Mesendoderm (in vitro differentiated cells): Measurements from ENCODE around the gene RPP30.
A peak's percentile ranks its signal among the peaks of the same experiment; 100 is the strongest.

Source experiments
- DNase-seq: peaks from one replicate; pipeline ENCODE4 v3.0.0; 2013
- H2AK5ac ChIP-seq: 2 replicates; pipeline ENCODE4 v1.6.1; 2013; ENCODE audit warnings: low read length, inconsistent platforms
- H2BK120ac ChIP-seq: 2 replicates; pipeline ENCODE4 v1.6.1; 2013; ENCODE audit warnings: low read depth, mild to moderate bottlenecking, low read length, moderate library complexity, mixed read lengths
- H2BK15ac ChIP-seq: replicated peaks from 2 replicates; pipeline ENCODE4 v1.6.1; 2013; ENCODE audit warnings: low read depth, mild to moderate bottlenecking, moderate library complexity
- H2BK5ac ChIP-seq: 2 replicates; pipeline ENCODE4 v1.6.1; 2013; ENCODE audit warnings: low read length, inconsistent platforms
- H3K18ac ChIP-seq: 2 replicates; pipeline ENCODE4 v1.6.1; 2013; ENCODE audit warnings: mild to moderate bottlenecking, low read length, mixed read lengths
- H3K23ac ChIP-seq: one replicate; pipeline ENCODE4 v1.6.1; 2013; ENCODE audit warnings: low read length
- H3K27ac ChIP-seq: 2 replicates; pipeline ENCODE4 v1.5.1; 2013; ENCODE audit warnings: low read depth, mild to moderate bottlenecking, inconsistent platforms, low read length, moderate library complexity
- H3K27me3 ChIP-seq: 2 replicates; pipeline ENCODE4 v1.6.1; 2013; ENCODE audit warnings: low read length, control low read depth, mild to moderate bottlenecking, inconsistent platforms; ENCODE audit not compliant: insufficient read depth, poor library complexity
- H3K36me3 ChIP-seq: 2 replicates; pipeline ENCODE4 v1.6.1; 2013; ENCODE audit warnings: low read length, inconsistent platforms; ENCODE audit not compliant: control insufficient read depth, insufficient read depth
- H3K4ac ChIP-seq: one replicate; pipeline ENCODE4 v1.6.1; 2013; ENCODE audit warnings: low read depth, mild to moderate bottlenecking, low read length, moderate library complexity
- H3K4me1 ChIP-seq: 2 replicates; pipeline ENCODE4 v1.6.1; 2013; ENCODE audit warnings: low read depth, low read length, inconsistent platforms; ENCODE audit not compliant: control insufficient read depth
- H3K4me2 ChIP-seq: 2 replicates; pipeline ENCODE4 v1.6.1; 2013; ENCODE audit warnings: low read length
- H3K4me3 ChIP-seq: 2 replicates; pipeline ENCODE4 v1.5.1; 2013; ENCODE audit warnings: mild to moderate bottlenecking, low read length
- H3K56ac ChIP-seq: one replicate; pipeline ENCODE4 v1.6.1; 2013; ENCODE audit warnings: low read length
- H3K79me1 ChIP-seq: 2 replicates; pipeline ENCODE4 v1.6.1; 2013; ENCODE audit warnings: low read length, inconsistent platforms
- H3K79me2 ChIP-seq: 2 replicates; pipeline ENCODE4 v1.6.1; 2013; ENCODE audit warnings: mild to moderate bottlenecking, low read length; ENCODE audit not compliant: control insufficient read depth, insufficient read depth
- H3K9ac ChIP-seq: 2 replicates; pipeline ENCODE4 v1.6.1; 2013; ENCODE audit warnings: low read length, inconsistent platforms
- H4K5ac ChIP-seq: one replicate; pipeline ENCODE4 v1.6.1; 2013; ENCODE audit warnings: low read length
- H4K8ac ChIP-seq: one replicate; pipeline ENCODE4 v1.6.1; 2013; ENCODE audit warnings: low read depth, mild to moderate bottlenecking, control low read depth, low read length, moderate library complexity
- WGBS: extraction: QIAGEN DNeasy Blood & Tissue Kit; methylation state at CpG from one replicate; pipeline ENCODE4 v1.1.7; 2013; ENCODE audit warnings: low lambda C conversion rate, missing lambda C conversion rate; ENCODE audit not compliant: insufficient coverage; ENCODE audit errors: extremely low coverage; 5-methylcytosine and 5-hydroxymethylcytosine counted together

RPP30 gene

GRCh38 chr10:90927293-90927692 lies 55.5 kb downstream of the RPP30 start:
- no peaks in the 10 kb centered on the region for H3K79me1 ChIP-seq
- no CpG with 5 or more reads among the region's 2 CpGs for WGBS

GRCh38 chr10:90929179-90929578 lies 57.4 kb downstream of the RPP30 start:
- Histone ChIP-seq H2BK5ac (peak overlapping the region; percentile 9), H3K36me3 (no peaks in the 10 kb centered on the region), H3K79me2 (no peaks in the 10 kb centered on the region), H2BK120ac (no peak overlapping the region), H3K79me1 (no peaks in the 10 kb centered on the region), H3K27ac (peak overlapping the region; percentile 61), H3K18ac (peak overlapping the region; percentile 20), H3K4me2 (no peak overlapping the region), H3K56ac (no peak overlapping the region), H3K4me3 (no peak overlapping the region), H2AK5ac (no peak overlapping the region), H3K23ac (no peak overlapping the region), H3K27me3 (peaks cover 7% of the 10 kb centered on the region), H4K5ac (no peak overlapping the region), H3K4ac (no peak overlapping the region), H4K8ac (peak overlapping the region; percentile 77), H3K4me1 (peaks cover 16% of the 10 kb centered on the region), H3K9ac (no peak overlapping the region), H2BK15ac (peak overlapping the region; percentile 21)
- DNase-seq, result no peak
- no CpG with 5 or more reads among the region's 5 CpGs for WGBS

More at GRCh38 chr10:90927293-90927692, 55.5 kb downstream of the RPP30 start:
- no peak overlapping the region for H2BK15ac ChIP-seq
- H2BK5ac ChIP-seq, result no peak overlapping the region
- no peaks in the 10 kb centered on the region for H3K36me3 ChIP-seq
- H2AK5ac ChIP-seq, result no peak overlapping the region
- H3K27ac ChIP-seq, result no peak overlapping the region
- H4K5ac ChIP-seq, result no peak overlapping the region
- H3K4me2 ChIP-seq, result no peak overlapping the region
- H4K8ac ChIP-seq, result no peak overlapping the region
- H3K18ac ChIP-seq, result no peak overlapping the region
- no peak overlapping the region for H2BK120ac ChIP-seq
- H3K56ac ChIP-seq, result no peak overlapping the region
- peaks cover 14% of the 10 kb centered on the region for H3K27me3 ChIP-seq
- peaks cover 22% of the 10 kb centered on the region for H3K4me1 ChIP-seq
- H3K23ac ChIP-seq, result no peak overlapping the region
- no peaks in the 10 kb centered on the region for H3K79me2 ChIP-seq
- H3K9ac ChIP-seq, result no peak overlapping the region
- DNase-seq, result peak; percentile 79
- no peak overlapping the region for H3K4me3 ChIP-seq
- no peak overlapping the region for H3K4ac ChIP-seq

- H3K9ac ChIP-seq, result peak overlapping the region; percentile 30
- peak overlapping the region; percentile 95 for H2BK120ac ChIP-seq
- H2BK5ac ChIP-seq, result peak overlapping the region; percentile 37
- peak overlapping the region; percentile 86 for H3K27ac ChIP-seq
- H3K79me2 ChIP-seq, result no peaks in the 10 kb centered on the region
- peaks cover 5% of the 10 kb centered on the region for H3K27me3 ChIP-seq
- no peak overlapping the region for H2AK5ac ChIP-seq
- peak overlapping the region; percentile 85 for H3K4ac ChIP-seq
- no peak overlapping the region for H3K23ac ChIP-seq
- peak overlapping the region; percentile 62 for H2BK15ac ChIP-seq
- peak overlapping the region; percentile 94 for H3K18ac ChIP-seq
- no peak overlapping the region for H4K5ac ChIP-seq
- H3K4me2 ChIP-seq, result no peak overlapping the region
- 100% methylated on average over 1 of the region's 5 CpGs for WGBS
- H4K8ac ChIP-seq, result no peak overlapping the region
- H3K56ac ChIP-seq, result peak overlapping the region; percentile 66
- H3K36me3 ChIP-seq, result no peaks in the 10 kb centered on the region
- H3K4me1 ChIP-seq, result peaks cover 13% of the 10 kb centered on the region
- no peaks in the 10 kb centered on the region for H3K79me1 ChIP-seq
- H3K4me3 ChIP-seq, result no peak overlapping the region
- DNase-seq, result peak; percentile 95
Observed at GRCh38 chr10:90930070-90930837, 58.5 kb downstream of the RPP30 start.

GRCh38 chr10:90930971-90931871 lies 59.4 kb downstream of the RPP30 start:
- H2AK5ac ChIP-seq, result no peak overlapping the region
- H2BK120ac ChIP-seq, result peak overlapping the region; percentile 95
- H3K4me2 ChIP-seq, result no peak overlapping the region
- no peaks in the 10 kb centered on the region for H3K36me3 ChIP-seq
- H3K4me3 ChIP-seq, result no peak overlapping the region
- H2BK5ac ChIP-seq, result peak overlapping the region; percentile 83
- H3K27ac ChIP-seq, result peak overlapping the region; percentile 86
- H3K56ac ChIP-seq, result peak overlapping the region; percentile 75
- no peak overlapping the region for H4K5ac ChIP-seq
- H3K18ac ChIP-seq, result no peak overlapping the region
- H4K8ac ChIP-seq, result no peak overlapping the region
- no peak overlapping the region for H3K4ac ChIP-seq
- WGBS, result no CpG with 5 or more reads among the region's 6 CpGs
- no peak overlapping the region for H3K9ac ChIP-seq
- peaks cover 5% of the 10 kb centered on the region for H3K27me3 ChIP-seq
- H2BK15ac ChIP-seq, result no peak overlapping the region
- H3K79me1 ChIP-seq, result no peaks in the 10 kb centered on the region
- H3K4me1 ChIP-seq, result peaks cover 13% of the 10 kb centered on the region
- peak; percentile 100 for DNase-seq
- no peaks in the 10 kb centered on the region for H3K79me2 ChIP-seq
- no peak overlapping the region for H3K23ac ChIP-seq

GRCh38 chr10:90935581-90936275 lies 64.0 kb downstream of the RPP30 start:
- H2BK5ac ChIP-seq, result no peak overlapping the region
- no peaks in the 10 kb centered on the region for H3K36me3 ChIP-seq
- H2BK15ac ChIP-seq, result no peak overlapping the region
- no peaks in the 10 kb centered on the region for H3K79me1 ChIP-seq
- H3K9ac ChIP-seq, result no peak overlapping the region
- no peaks in the 10 kb centered on the region for H3K79me2 ChIP-seq
- WGBS, result no CpG with 5 or more reads among the region's 5 CpGs
- no peak overlapping the region for H4K5ac ChIP-seq
- H3K4me1 ChIP-seq, result peaks cover 10% of the 10 kb centered on the region
- H3K27ac ChIP-seq, result no peak overlapping the region
- no peak overlapping the region for H3K4ac ChIP-seq
- no peak overlapping the region for H3K4me3 ChIP-seq
- no peak overlapping the region for H2BK120ac ChIP-seq
- H3K27me3 ChIP-seq, result no peaks in the 10 kb centered on the region
- H3K18ac ChIP-seq, result no peak overlapping the region
- H3K56ac ChIP-seq, result peak overlapping the region; percentile 2
- no peak overlapping the region for H2AK5ac ChIP-seq
- H3K23ac ChIP-seq, result no peak overlapping the region
- H3K4me2 ChIP-seq, result no peak overlapping the region
- no peak for DNase-seq
- no peak overlapping the region for H4K8ac ChIP-seq
